ENCODE results near the gene DTX3. TPM values are rescaled to one million over a fixed set of nuclear protein-coding genes. Genes with fewer than 3 reads are reported as not detected.

DTX3 gene
- total RNA-seq, 1 donor from 2014 or later: 65.5 TPM

- Mint-ChIP-seq H3K36me3 (no peaks in the 10 kb centered on the region), H3K27ac (no peak overlapping the region), H3K9me3 (peaks cover 5% of the 10 kb centered on the region), H3K27me3 (peaks cover 16% of the 10 kb centered on the region), H3K4me1 (ENCODE audit: unreplicated experiment) (no peaks in the 10 kb centered on the region), H3K4me3 (no peak overlapping the region)
- no peak for DNase-seq (ENCODE audit: extremely low spot score, unreplicated experiment)
- TF ChIP-seq CTCF (conservative IDR thresholded peaks at IDR 0.05): no peak
Measured at GRCh38 chr12:57657744-57658143, 53.1 kb downstream of the DTX3 start.

DNA sequence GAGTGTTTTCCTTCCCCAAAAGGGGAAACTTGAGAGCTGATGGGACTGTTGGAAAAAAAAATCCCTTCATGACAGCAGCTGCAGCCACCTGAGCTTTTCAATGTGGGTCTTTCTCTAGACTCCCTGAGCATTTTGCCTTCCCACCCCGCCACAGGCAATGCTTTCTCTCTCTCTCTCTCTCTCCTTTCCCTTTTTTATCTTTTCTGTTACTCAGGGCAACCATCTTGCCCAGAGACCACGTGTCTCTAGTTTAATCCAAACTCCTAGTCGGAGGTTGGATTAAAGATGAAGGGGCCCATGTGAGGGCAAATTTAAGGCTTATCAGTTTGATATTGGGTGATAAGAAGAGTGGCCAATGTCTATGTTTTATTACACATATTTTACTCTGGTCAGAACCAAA lies 54.3 kb downstream of the DTX3 start:
- H3K4me3 Mint-ChIP-seq: no peak overlapping the region
- H3K4me1 Mint-ChIP-seq (ENCODE audit: unreplicated experiment): no peaks in the 10 kb centered on the region
- peaks cover 16% of the 10 kb centered on the region for H3K27me3 Mint-ChIP-seq
- H3K27ac Mint-ChIP-seq: no peak overlapping the region
- peaks cover 5% of the 10 kb centered on the region for H3K9me3 Mint-ChIP-seq
- DNase-seq (ENCODE audit: extremely low spot score, unreplicated experiment): no peak
- H3K36me3 Mint-ChIP-seq: no peaks in the 10 kb centered on the region
- TF ChIP-seq CTCF (conservative IDR thresholded peaks at IDR 0.05): no peak

Other genes starting within 250 kb of the DTX3 start
- 49.1 and 59.0 TPM in 2 replicates for gene R3HDM2, start 173.8 kb upstream of the DTX3 start, total RNA-seq (ENCODE audit: low replicate concordance)
- not detected in 2 replicates for gene INHBC, start 170.0 kb upstream of the DTX3 start, total RNA-seq (ENCODE audit: low replicate concordance)
- 0.27 and 0.29 TPM in 2 replicates for gene INHBE, start 149.5 kb upstream of the DTX3 start, total RNA-seq (ENCODE audit: low replicate concordance)
- 3.5 and 22.7 TPM in 2 replicates for gene GLI1, start 145.0 kb upstream of the DTX3 start, total RNA-seq (ENCODE audit: low replicate concordance)
- gene ARHGAP9, start 125.0 kb upstream of the DTX3 start, total RNA-seq (ENCODE audit: low replicate concordance): 0.52 and 1.8 TPM in 2 replicates
- gene MARS1, start 116.8 kb upstream of the DTX3 start, total RNA-seq (ENCODE audit: low replicate concordance): 200 and 211 TPM in 2 replicates
- 17.7 and 32.3 TPM in 2 replicates for gene DDIT3, start 84.3 kb upstream of the DTX3 start, total RNA-seq (ENCODE audit: low replicate concordance)
- gene MBD6, start 82.0 kb upstream of the DTX3 start, total RNA-seq (ENCODE audit: low replicate concordance): 87.5 and 94.7 TPM in 2 replicates
- 119 and 126 TPM in 2 replicates for gene DCTN2, start 57.6 kb upstream of the DTX3 start, total RNA-seq (ENCODE audit: low replicate concordance)
- gene KIF5A, start 54.8 kb upstream of the DTX3 start, total RNA-seq (ENCODE audit: low replicate concordance): 1.4 and 4.4 TPM in 2 replicates
- 27.6 and 35.6 TPM in 2 replicates for gene PIP4K2C, start 13.6 kb upstream of the DTX3 start, total RNA-seq (ENCODE audit: low replicate concordance)
- 4.7 and 34.6 TPM in 2 replicates for gene ARHGEF25, start 6.6 kb downstream of the DTX3 start, total RNA-seq (ENCODE audit: low replicate concordance)
- 0.64 and 5.9 TPM in 2 replicates for gene B4GALNT1, start 28.4 kb downstream of the DTX3 start, total RNA-seq (ENCODE audit: low replicate concordance)
- gene OS9, start 89.3 kb downstream of the DTX3 start, total RNA-seq (ENCODE audit: low replicate concordance): 222 and 236 TPM in 2 replicates
- 0.33 and 4.1 TPM in 2 replicates for gene AGAP2, start 133.9 kb downstream of the DTX3 start, total RNA-seq (ENCODE audit: low replicate concordance)
- gene TSPAN31, start 140.2 kb downstream of the DTX3 start, total RNA-seq (ENCODE audit: low replicate concordance): 34.8 and 40.8 TPM in 2 replicates
- gene CDK4, start 147.5 kb downstream of the DTX3 start, total RNA-seq (ENCODE audit: low replicate concordance): 124 and 193 TPM in 2 replicates
- 15.0 and 20.1 TPM in 2 replicates for gene MARCHF9, start 150.3 kb downstream of the DTX3 start, total RNA-seq (ENCODE audit: low replicate concordance)
- gene CYP27B1, start 162.3 kb downstream of the DTX3 start, total RNA-seq (ENCODE audit: low replicate concordance): 1.4 and 2.2 TPM in 2 replicates
- 29.3 and 31.1 TPM in 2 replicates for gene METTL1, start 167.3 kb downstream of the DTX3 start, total RNA-seq (ENCODE audit: low replicate concordance)
- 5.1 and 6.0 TPM in 2 replicates for gene EEF1AKMT3, start 167.8 kb downstream of the DTX3 start, total RNA-seq (ENCODE audit: low replicate concordance)
- gene TSFM, start 178.0 kb downstream of the DTX3 start, total RNA-seq (ENCODE audit: low replicate concordance): 30.4 and 33.0 TPM in 2 replicates
- 4.9 and 6.6 TPM in 2 replicates for gene AVIL, start 213.9 kb downstream of the DTX3 start, total RNA-seq (ENCODE audit: low replicate concordance)
- 135 and 183 TPM in 2 replicates for gene CTDSP2, start 241.9 kb downstream of the DTX3 start, total RNA-seq (ENCODE audit: low replicate concordance)

Data from type B pancreatic cell (in vitro differentiated cells).